Fibroblast of pulmonary artery (primary cell): Measurements from ENCODE around the gene PDE4D.

ENCODE experiments used
- DNase-seq: peaks from one replicate; pipeline ENCODE4 v3.0.0-alpha.2; 2010; ENCODE audit warnings: low read depth
- H3K4me3 ChIP-seq: replicated peaks from 2 replicates; pipeline ENCODE4 v1.5.1; 2011; ENCODE audit warnings: low read depth, mild to moderate bottlenecking, control low read depth, low read length, moderate library complexity
- CTCF ChIP-seq: IDR thresholded peaks from 2 replicates; pipeline ENCODE4 v1.5.1; 2011; ENCODE audit warnings: mild to moderate bottlenecking, control low read depth, low read length, inconsistent platforms; ENCODE audit errors: missing control alignments

Gene PDE4D

GRCh38 chr5:59266410-59266809 is 627.1 kb downstream of the PDE4D start:
- DNase-seq: no peak
- H3K4me3 ChIP-seq: no peak overlapping the region
- no peak for TF ChIP-seq CTCF

GRCh38 chr5:59264639-59265245 is 628.8 kb downstream of the PDE4D start:
- H3K4me3 ChIP-seq: no peak overlapping the region
- DNase-seq: peak; percentile 13
- no peak for TF ChIP-seq CTCF

GRCh38 chr5:59264013-59264412 is 629.5 kb downstream of the PDE4D start:
- no peak overlapping the region for H3K4me3 ChIP-seq
- no peak for TF ChIP-seq CTCF
- DNase-seq: no peak

GRCh38 chr5:59261969-59262368 is 631.6 kb downstream of the PDE4D start:
- no peak overlapping the region for H3K4me3 ChIP-seq
- DNase-seq: no peak
- no peak for TF ChIP-seq CTCF

GRCh38 chr5:59260973-59261372 is 632.6 kb downstream of the PDE4D start:
- TF ChIP-seq CTCF: no peak
- DNase-seq: no peak
- no peak overlapping the region for H3K4me3 ChIP-seq

GRCh38 chr5:59260200-59260599 is 633.3 kb downstream of the PDE4D start:
- TF ChIP-seq CTCF: no peak
- DNase-seq: no peak
- H3K4me3 ChIP-seq: no peak overlapping the region

- no peak for TF ChIP-seq CTCF
Observed at GRCh38 chr5:59259237-59259636, 634.3 kb downstream of the PDE4D start.

More at GRCh38 chr5:59259237-59259636, 634.3 kb downstream of the PDE4D start:
- H3K4me3 ChIP-seq: no peak overlapping the region
- no peak for DNase-seq
